AG04450 (cell line): Measurements from ENCODE around the gene TMEM151B. TPM values are rescaled to one million over a fixed set of nuclear protein-coding genes. Genes with fewer than 3 reads are reported as not detected.

Source experiments
- CTCF ChIA-PET: fragments of 300-600, 350-600 bp; formaldehyde crosslinking; extraction: SDS; loops from one replicate; lab custom pipeline; 2022; ENCODE audit warnings: antibody characterized with exemption, inconsistent platforms; lab: Charles Lee
- POLR2A ChIA-PET: fragments of 350-600 bp; formaldehyde crosslinking; extraction: SDS; loops from one replicate; lab custom pipeline; 2021; ENCODE audit warnings: antibody characterized with exemption, inconsistent platforms; lab: Yijun Ruan, JAX
- DNase-seq: peaks from one replicate; pipeline ENCODE4 v3.0.0-alpha.2; 2011; ENCODE audit warnings: low read depth, low spot score
- H3K27ac ChIP-seq: one replicate; pipeline ENCODE4 v1.5.1; 2012; ENCODE audit warnings: low read depth, low read length, control low read depth
- H3K27me3 ChIP-seq: one replicate; pipeline ENCODE4 v1.6.0; 2012; ENCODE audit warnings: low read length; ENCODE audit not compliant: control insufficient read depth, insufficient read depth
- H3K4me3 ChIP-seq: 2 replicates; pipeline ENCODE4 v1.5.1; 2011; ENCODE audit warnings: mild to moderate bottlenecking, low read depth, low read length, control low read depth
- H3K9me3 ChIP-seq: 2 replicates; pipeline ENCODE4 v1.5.1; 2012; ENCODE audit warnings: low read length; ENCODE audit not compliant: control insufficient read depth, insufficient read depth
- CTCF ChIP-seq: IDR thresholded peaks from 2 replicates; pipeline ENCODE4 v1.5.1; 2011; ENCODE audit warnings: low read depth, low read length, control low read depth, inconsistent platforms
- polyA plus RNA-seq: library from polyadenylated mRNA; depleted of rRNA; stranded (reverse); fragments of >200 nt; gene quantifications from 2 replicates; pipeline ENCODE4 v1.2.3, GENCODE V29; 2011

Gene TMEM151B
- polyA plus RNA-seq, 1 experiment, result not detected

- Histone ChIP-seq H3K27me3 (no peaks in the 10 kb centered on the region), H3K4me3 (no peak overlapping the region), H3K9me3 (no peaks in the 10 kb centered on the region; the same call in 1 of the 2 replicates), H3K27ac (no peak overlapping the region)
- TF ChIP-seq CTCF, result no peak
- ChIA-PET POLR2A (no interaction called here), CTCF (no interaction called here)
- no peak for DNase-seq
These were observed 9.6 kb upstream of the TMEM151B start for GRCh38 chr6:44260451-44261297.

- Histone ChIP-seq H3K9me3 (no peaks in the 10 kb centered on the region; the same call in 1 of the 2 replicates), H3K4me3 (no peak overlapping the region), H3K27ac (no peak overlapping the region), H3K27me3 (no peaks in the 10 kb centered on the region)
- no peak for TF ChIP-seq CTCF
- ChIA-PET CTCF (interaction anchor here (0.6 to 1.6 kb wide), 2 partner anchors 27 to 51 kb away, joined by 3 to 6 read pairs; partner anchors contain the start of gene AARS2), POLR2A (no interaction called here)
- DNase-seq, result no peak
These were observed 8.7 kb upstream of the TMEM151B start for GRCh38 chr6:44261581-44261980.

GRCh38 chr6:44262467-44263353 is 7.5 kb upstream of the TMEM151B start:
- H3K27ac ChIP-seq, result peak overlapping the region; percentile 39
- ChIA-PET CTCF (interaction anchor here (1.2 to 1.6 kb wide), 2 partner anchors 28 to 50 kb away, joined by 4 to 6 read pairs; partner anchors contain the start of gene AARS2), POLR2A (interaction anchor here (0.8 kb wide), 1 partner anchor 16 kb away, joined by 3 read pairs; the partner anchor contains the start of gene HSP90AB1)
- H3K9me3 ChIP-seq, result no peaks in the 10 kb centered on the region; the same call in 1 of the 2 replicates
- peak overlapping the region; percentile 86 for H3K4me3 ChIP-seq
- no peak for DNase-seq
- peaks cover 2% of the 10 kb centered on the region for H3K27me3 ChIP-seq
- TF ChIP-seq CTCF, result no peak

- POLR2A ChIA-PET, result interaction anchor here (1.5 kb wide), 1 partner anchor 17 kb away, joined by 8 read pairs; the partner anchor contains the start of gene HSP90AB1
- no peaks in the 10 kb centered on the region; the same call in 1 of the 2 replicates for H3K9me3 ChIP-seq
- CTCF ChIA-PET, result interaction anchor here (1.2 kb wide), 1 partner anchor 49 kb away, joined by 4 read pairs; the partner anchor contains the start of gene AARS2
- no peak for TF ChIP-seq CTCF
- H3K27me3 ChIP-seq, result peaks cover 7% of the 10 kb centered on the region
- peak overlapping the region; percentile 86 for H3K4me3 ChIP-seq
- no peak for DNase-seq
- peak overlapping the region; percentile 39 for H3K27ac ChIP-seq
These were observed 6.7 kb upstream of the TMEM151B start for GRCh38 chr6:44263354-44264100.
